ENCODE measurements around the gene ACSM3. TPM values are rescaled to one million over a fixed set of nuclear protein-coding genes. Genes with fewer than 3 reads are reported as not detected.

Gene ACSM3
- total and polyA plus RNA-seq, 9 of the 15 experiments (the other 6 are each of a cell fraction or from before 2014, with no cell fraction given): 112 to 420 (median 182) TPM

DNA sequence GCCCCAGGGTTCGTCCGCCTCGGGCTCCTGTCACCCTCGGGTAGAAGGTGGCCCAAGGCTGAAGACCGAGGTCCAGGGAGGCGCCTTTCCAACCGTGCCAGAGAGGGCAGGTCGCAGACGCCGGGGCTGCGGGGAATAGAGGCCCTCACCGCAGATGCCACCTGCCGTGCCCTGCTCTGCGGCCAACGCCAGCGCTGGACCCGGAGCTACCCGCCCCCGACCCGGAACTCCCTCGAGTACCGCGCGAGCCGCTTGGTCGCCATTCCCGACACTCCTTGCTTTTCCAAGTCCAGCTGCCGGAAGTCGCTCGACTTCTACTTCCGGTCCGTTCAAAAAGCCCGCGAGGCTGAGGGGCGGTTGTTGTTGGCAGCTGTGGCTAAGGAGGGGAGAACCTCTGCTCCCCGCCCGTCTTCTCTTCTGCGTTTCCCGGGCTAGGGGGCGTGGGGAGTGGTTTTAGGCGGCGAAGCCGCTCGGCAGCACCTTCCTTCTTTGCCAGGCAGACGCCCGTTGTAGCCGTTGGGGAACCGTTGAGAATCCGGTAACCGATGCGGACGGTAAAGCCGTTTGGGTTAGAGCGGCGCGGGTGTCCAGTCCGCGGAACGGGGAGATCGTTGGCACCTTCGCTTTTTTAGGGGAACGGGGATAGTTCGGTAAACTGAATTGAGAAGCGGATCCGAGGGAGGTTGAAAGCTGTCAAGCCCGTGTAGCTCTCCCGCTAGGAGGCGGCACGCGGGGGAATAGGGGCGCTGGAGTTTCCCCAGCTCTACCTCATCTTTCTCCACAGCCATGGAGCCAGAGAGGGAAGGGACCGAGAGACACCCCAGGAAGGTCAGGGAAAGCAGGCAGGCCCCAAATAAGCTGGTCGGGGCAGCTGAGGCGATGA, 42.6 kb downstream of the ACSM3 start, which contains the start of the genes ERI2 and REXO5 (continued):
- TF ChIP-seq, protein P1, sequence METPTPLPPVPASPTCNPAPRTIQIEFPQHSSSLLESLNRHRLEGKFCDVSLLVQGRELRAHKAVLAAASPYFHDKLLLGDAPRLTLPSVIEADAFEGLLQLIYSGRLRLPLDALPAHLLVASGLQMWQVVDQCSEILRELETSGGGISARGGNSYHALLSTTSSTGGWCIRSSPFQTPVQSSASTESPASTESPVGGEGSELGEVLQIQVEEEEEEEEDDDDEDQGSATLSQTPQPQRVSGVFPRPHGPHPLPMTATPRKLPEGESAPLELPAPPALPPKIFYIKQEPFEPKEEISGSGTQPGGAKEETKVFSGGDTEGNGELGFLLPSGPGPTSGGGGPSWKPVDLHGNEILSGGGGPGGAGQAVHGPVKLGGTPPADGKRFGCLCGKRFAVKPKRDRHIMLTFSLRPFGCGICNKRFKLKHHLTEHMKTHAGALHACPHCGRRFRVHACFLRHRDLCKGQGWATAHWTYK (CRISPR knock-in tag; IDR thresholded peaks at IDR 0.05): no peak
- TF ChIP-seq TCF3 (CRISPR knock-in tag; IDR thresholded peaks at IDR 0.05) (no peak; the same call in 1 of the 2 replicates), MYC (IDR thresholded peaks at IDR 0.05; ENCODE audit: low read depth, low read length) (peak; percentile 72), MYC (CRISPR knock-in tag; IDR thresholded peaks at IDR 0.05; ENCODE audit: borderline replicate concordance, low read depth) (peak; percentile 67; the same call in 1 of the 2 replicates), ZNF347 (CRISPR knock-in tag; IDR thresholded peaks at IDR 0.05; ENCODE audit: low read depth) (no peak), RAD51 (IDR thresholded peaks at IDR 0.05; ENCODE audit: borderline replicate concordance, low read depth) (no peak), FOXA3 (CRISPR knock-in tag; conservative IDR thresholded peaks at IDR 0.05 in 1 of 2, IDR thresholded peaks at IDR 0.05 in 1 of 2) (no peak), TAF7 (tag; IDR thresholded peaks at IDR 0.05) (peak; percentile 84), ZNF77 (CRISPR knock-in tag; IDR thresholded peaks at IDR 0.05) (no peak), SLC30A9 (CRISPR knock-in tag; IDR thresholded peaks at IDR 0.05) (no peak), BCL6 (CRISPR knock-in tag; IDR thresholded peaks at IDR 0.05) (no peak), PURB (CRISPR knock-in tag; IDR thresholded peaks at IDR 0.05; ENCODE audit: low read depth) (no peak), RFX1 (IDR thresholded peaks at IDR 0.05) (peak; percentile 35), L3MBTL2 (IDR thresholded peaks at IDR 0.05) (peak; percentile 75), SMC3 (conservative IDR thresholded peaks at IDR 0.05; ENCODE audit: insufficient read depth, low read depth, low read length) (no peak), SREBF1 (IDR thresholded peaks at IDR 0.05; ENCODE audit: borderline replicate concordance, low read depth, low read length) (0 out of 2 replicates have a peak, but pooled peaks have one; percentile 14), GATAD2B (IDR thresholded peaks at IDR 0.05; ENCODE audit: borderline replicate concordance) (0 out of 2 replicates have a peak, but pooled peaks have one; percentile 68), TGIF2 (CRISPR knock-in tag; IDR thresholded peaks at IDR 0.05) (peak; percentile 93; the same call in 1 of the 2 replicates), KDM5B (IDR thresholded peaks at IDR 0.05; ENCODE audit: insufficient replicate concordance, low read depth, low read length) (peak; percentile 86), POLR2A (conservative IDR thresholded peaks at IDR 0.05) (peak; percentile 96), CCAR2 (IDR thresholded peaks at IDR 0.05; ENCODE audit: low read depth, low read length) (no peak), PHF8 (IDR thresholded peaks at IDR 0.05; ENCODE audit: borderline replicate concordance, low read length) (peak; percentile 82; the same call in 1 of the 2 replicates)
- TF ChIP-seq, protein P2, sequence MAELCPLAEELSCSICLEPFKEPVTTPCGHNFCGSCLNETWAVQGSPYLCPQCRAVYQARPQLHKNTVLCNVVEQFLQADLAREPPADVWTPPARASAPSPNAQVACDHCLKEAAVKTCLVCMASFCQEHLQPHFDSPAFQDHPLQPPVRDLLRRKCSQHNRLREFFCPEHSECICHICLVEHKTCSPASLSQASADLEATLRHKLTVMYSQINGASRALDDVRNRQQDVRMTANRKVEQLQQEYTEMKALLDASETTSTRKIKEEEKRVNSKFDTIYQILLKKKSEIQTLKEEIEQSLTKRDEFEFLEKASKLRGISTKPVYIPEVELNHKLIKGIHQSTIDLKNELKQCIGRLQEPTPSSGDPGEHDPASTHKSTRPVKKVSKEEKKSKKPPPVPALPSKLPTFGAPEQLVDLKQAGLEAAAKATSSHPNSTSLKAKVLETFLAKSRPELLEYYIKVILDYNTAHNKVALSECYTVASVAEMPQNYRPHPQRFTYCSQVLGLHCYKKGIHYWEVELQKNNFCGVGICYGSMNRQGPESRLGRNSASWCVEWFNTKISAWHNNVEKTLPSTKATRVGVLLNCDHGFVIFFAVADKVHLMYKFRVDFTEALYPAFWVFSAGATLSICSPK (IDR thresholded peaks at IDR 0.05; ENCODE audit: borderline replicate concordance): no peak
- TF ChIP-seq, protein P3, sequence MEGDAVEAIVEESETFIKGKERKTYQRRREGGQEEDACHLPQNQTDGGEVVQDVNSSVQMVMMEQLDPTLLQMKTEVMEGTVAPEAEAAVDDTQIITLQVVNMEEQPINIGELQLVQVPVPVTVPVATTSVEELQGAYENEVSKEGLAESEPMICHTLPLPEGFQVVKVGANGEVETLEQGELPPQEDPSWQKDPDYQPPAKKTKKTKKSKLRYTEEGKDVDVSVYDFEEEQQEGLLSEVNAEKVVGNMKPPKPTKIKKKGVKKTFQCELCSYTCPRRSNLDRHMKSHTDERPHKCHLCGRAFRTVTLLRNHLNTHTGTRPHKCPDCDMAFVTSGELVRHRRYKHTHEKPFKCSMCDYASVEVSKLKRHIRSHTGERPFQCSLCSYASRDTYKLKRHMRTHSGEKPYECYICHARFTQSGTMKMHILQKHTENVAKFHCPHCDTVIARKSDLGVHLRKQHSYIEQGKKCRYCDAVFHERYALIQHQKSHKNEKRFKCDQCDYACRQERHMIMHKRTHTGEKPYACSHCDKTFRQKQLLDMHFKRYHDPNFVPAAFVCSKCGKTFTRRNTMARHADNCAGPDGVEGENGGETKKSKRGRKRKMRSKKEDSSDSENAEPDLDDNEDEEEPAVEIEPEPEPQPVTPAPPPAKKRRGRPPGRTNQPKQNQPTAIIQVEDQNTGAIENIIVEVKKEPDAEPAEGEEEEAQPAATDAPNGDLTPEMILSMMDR (IDR thresholded peaks at IDR 0.05 in 2 of 3, conservative IDR thresholded peaks at IDR 0.05 in 1 of 3; ENCODE audit: insufficient read depth in 2 of 3, low read depth in 1 of 3, low read length in 3 of 3): peak; percentile 59 to 66 (median 59)

Measured in K562 (cell line).